ENCODE measurements around the gene JCAD. TPM values are rescaled to one million over a fixed set of nuclear protein-coding genes. Genes with fewer than 3 reads are reported as not detected.

The JCAD gene
- polyA plus RNA-seq, 4 donors = 0.22 to 5.0 (median 2.2) TPM

- no peak for DNase-seq
- Histone ChIP-seq H3K27ac (ENCODE audit: low read depth in 1 of 3, low read length in 2 of 3) (no peak overlapping the region), H3K4me3 (ENCODE audit: low read depth in 1 of 3, low read length in 3 of 3) (no peak overlapping the region), H3K27me3 (ENCODE audit: control insufficient read depth in 3 of 3, insufficient read depth in 3 of 3, low read length in 3 of 3) (peaks cover 0 to 4% (median 0%) of the 10 kb centered on the region in 3 donors), H3K36me3 (ENCODE audit: control insufficient read depth in 3 of 3, insufficient read depth in 2 of 3, low read depth in 1 of 3, low read length in 3 of 3) (no peaks in the 10 kb centered on the region), H3K9me3 (ENCODE audit: control insufficient read depth in 2 of 2, insufficient read depth in 1 of 2, low read depth in 1 of 2, low read length in 1 of 2) (no peaks in the 10 kb centered on the region), H3K4me1 (ENCODE audit: control insufficient read depth in 3 of 3, insufficient read depth in 2 of 3, low read depth in 1 of 3, low read length in 2 of 3) (no peaks in the 10 kb centered on the region)
- no peak for FAIRE-seq
- WGBS, 3 donors = 66 to 79% (median 75%) methylated on average over 6 of the region's 6 CpGs
Measured at GRCh38 chr10:30095631-30096422, 36.4 kb upstream of the JCAD start.

- Histone ChIP-seq H3K4me3 (ENCODE audit: low read depth in 1 of 3, low read length in 3 of 3) (no peak overlapping the region), H3K9me3 (ENCODE audit: control insufficient read depth in 2 of 2, insufficient read depth in 1 of 2, low read depth in 1 of 2, low read length in 1 of 2) (no peaks in the 10 kb centered on the region), H3K36me3 (ENCODE audit: control insufficient read depth in 3 of 3, insufficient read depth in 2 of 3, low read depth in 1 of 3, low read length in 3 of 3) (no peaks in the 10 kb centered on the region), H3K27me3 (ENCODE audit: control insufficient read depth in 3 of 3, insufficient read depth in 3 of 3, low read length in 3 of 3) (peaks cover 0 to 4% (median 0%) of the 10 kb centered on the region in 3 donors), H3K4me1 (ENCODE audit: control insufficient read depth in 3 of 3, insufficient read depth in 2 of 3, low read depth in 1 of 3, low read length in 2 of 3) (no peaks in the 10 kb centered on the region), H3K27ac (ENCODE audit: low read depth in 1 of 3, low read length in 2 of 3) (no peak overlapping the region)
- DNase-seq (no peak), FAIRE-seq (no peak)
- WGBS, 3 donors = 82 to 85% (median 83%) methylated on average over 5 of the region's 5 CpGs
Measured at GRCh38 chr10:30094601-30095000, 35.2 kb upstream of the JCAD start.

GRCh38 chr10:30093303-30093950 lies 34.0 kb upstream of the JCAD start:
- no peak for DNase-seq
- FAIRE-seq = no peak
- 73 to 84% (median 78%) methylated on average over 9 of the region's 9 CpGs for WGBS, 3 donors
- H3K36me3 ChIP-seq (ENCODE audit: control insufficient read depth in 3 of 3, insufficient read depth in 2 of 3, low read depth in 1 of 3, low read length in 3 of 3) = no peaks in the 10 kb centered on the region
- peaks cover 0 to 4% (median 0%) of the 10 kb centered on the region in 3 donors for H3K27me3 ChIP-seq (ENCODE audit: control insufficient read depth in 3 of 3, insufficient read depth in 3 of 3, low read length in 3 of 3)
- H3K4me3 ChIP-seq (ENCODE audit: low read depth in 1 of 3, low read length in 3 of 3) = no peak overlapping the region
- no peaks in the 10 kb centered on the region for H3K4me1 ChIP-seq (ENCODE audit: control insufficient read depth in 3 of 3, insufficient read depth in 2 of 3, low read depth in 1 of 3, low read length in 2 of 3)
- no peak overlapping the region for H3K27ac ChIP-seq (ENCODE audit: low read depth in 1 of 3, low read length in 2 of 3)
- H3K9me3 ChIP-seq (ENCODE audit: control insufficient read depth in 2 of 2, insufficient read depth in 1 of 2, low read depth in 1 of 2, low read length in 1 of 2) = no peaks in the 10 kb centered on the region

DNA sequence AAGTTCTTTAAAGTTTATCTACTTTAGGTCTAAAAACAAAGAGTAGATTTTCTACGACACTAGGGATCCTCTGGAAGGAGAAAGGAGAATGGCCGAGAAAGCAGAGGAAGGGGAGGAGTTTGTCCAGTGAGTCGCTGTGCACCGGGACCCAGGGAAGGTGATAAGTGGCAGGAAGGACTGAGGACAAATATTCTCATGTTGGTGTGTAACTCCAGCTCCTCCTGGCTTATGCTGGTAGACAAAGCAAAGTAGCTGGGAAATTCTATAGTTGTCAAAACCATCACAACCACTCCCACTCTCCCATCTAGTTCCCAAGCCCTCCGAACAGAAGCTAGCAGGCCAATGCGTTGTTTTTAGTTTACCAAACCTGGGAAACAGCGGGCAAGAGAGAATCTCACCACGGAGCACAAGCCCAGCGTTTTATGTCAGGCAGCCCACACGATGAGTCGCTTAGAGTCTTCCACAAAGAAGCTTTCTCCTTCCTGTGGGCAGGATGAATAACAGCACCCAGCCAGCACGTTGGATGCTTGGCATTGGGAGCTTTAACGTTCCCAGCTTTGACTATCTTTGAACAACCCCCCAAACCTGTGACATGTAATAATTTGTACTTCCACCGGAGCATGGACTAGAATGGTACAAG lies 32.9 kb upstream of the JCAD start:
- H3K9me3 ChIP-seq (ENCODE audit: control insufficient read depth in 2 of 2, insufficient read depth in 1 of 2, low read depth in 1 of 2, low read length in 1 of 2) = no peaks in the 10 kb centered on the region
- no peaks in the 10 kb centered on the region for H3K27me3 ChIP-seq (ENCODE audit: control insufficient read depth in 3 of 3, insufficient read depth in 3 of 3, low read length in 3 of 3)
- no peaks in the 10 kb centered on the region for H3K4me1 ChIP-seq (ENCODE audit: control insufficient read depth in 3 of 3, insufficient read depth in 2 of 3, low read depth in 1 of 3, low read length in 2 of 3)
- no peak overlapping the region for H3K27ac ChIP-seq (ENCODE audit: low read depth in 1 of 3, low read length in 2 of 3)
- DNase-seq = no peak
- 74 to 78% (median 78%) methylated on average over 14 of the region's 14 CpGs for WGBS, 3 donors
- no peaks in the 10 kb centered on the region for H3K36me3 ChIP-seq (ENCODE audit: control insufficient read depth in 3 of 3, insufficient read depth in 2 of 3, low read depth in 1 of 3, low read length in 3 of 3)
- no peak for FAIRE-seq
- no peak overlapping the region for H3K4me3 ChIP-seq (ENCODE audit: low read depth in 1 of 3, low read length in 3 of 3)

DNA sequence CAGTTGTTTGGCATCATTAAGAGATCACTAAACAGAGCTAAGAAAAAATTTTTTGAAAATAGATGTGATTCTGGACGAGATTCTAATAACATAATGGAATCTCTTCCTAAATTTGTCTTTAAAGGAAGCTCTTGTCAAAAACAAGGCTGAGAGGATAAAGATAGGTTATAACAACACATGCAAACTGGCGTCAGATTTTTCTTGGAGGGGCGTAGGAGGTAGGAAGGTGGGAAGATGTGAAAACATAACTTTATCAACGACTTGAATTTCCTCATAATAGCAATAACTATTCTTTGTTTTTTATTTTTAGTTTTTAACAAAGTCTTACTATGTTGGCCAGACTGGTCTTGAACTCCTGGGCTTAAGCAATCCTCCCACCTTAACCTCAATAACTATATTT lies 31.8 kb upstream of the JCAD start:
- FAIRE-seq (no peak), DNase-seq (no peak)
- no peak overlapping the region for H3K27ac ChIP-seq (ENCODE audit: low read depth in 1 of 3, low read length in 2 of 3)
- no peaks in the 10 kb centered on the region for H3K4me1 ChIP-seq (ENCODE audit: control insufficient read depth in 3 of 3, insufficient read depth in 2 of 3, low read depth in 1 of 3, low read length in 2 of 3)
- H3K27me3 ChIP-seq (ENCODE audit: control insufficient read depth in 3 of 3, insufficient read depth in 3 of 3, low read length in 3 of 3) = no peaks in the 10 kb centered on the region
- no peaks in the 10 kb centered on the region for H3K36me3 ChIP-seq (ENCODE audit: control insufficient read depth in 3 of 3, insufficient read depth in 2 of 3, low read depth in 1 of 3, low read length in 3 of 3)
- H3K9me3 ChIP-seq (ENCODE audit: control insufficient read depth in 2 of 2, insufficient read depth in 1 of 2, low read depth in 1 of 2, low read length in 1 of 2) = no peaks in the 10 kb centered on the region
- no peak overlapping the region for H3K4me3 ChIP-seq (ENCODE audit: low read depth in 1 of 3, low read length in 3 of 3)
- 76 to 85% (median 80%) methylated on average over 4 of the region's 4 CpGs for WGBS, 3 donors

DNA sequence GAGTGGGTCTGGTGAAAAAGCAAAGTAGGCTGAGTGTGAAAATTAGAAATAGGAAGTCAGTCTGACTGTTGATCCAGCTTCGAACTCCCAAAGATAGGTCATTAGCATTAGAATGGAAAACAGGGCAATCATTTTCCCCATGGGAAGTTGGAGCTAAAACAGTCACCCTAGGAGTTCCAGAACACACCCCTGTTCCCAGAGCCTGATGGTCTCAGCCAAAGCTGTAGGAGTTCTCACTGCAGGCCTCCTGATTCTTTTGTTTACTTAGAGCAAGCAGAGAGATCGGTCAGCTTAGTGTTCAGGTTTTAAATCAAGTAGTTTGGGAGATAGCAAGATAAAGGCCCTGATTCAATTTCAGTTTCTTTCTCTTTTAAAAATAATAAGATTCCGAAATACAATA lies 28.8 kb upstream of the JCAD start:
- Histone ChIP-seq H3K4me3 (ENCODE audit: low read depth in 1 of 3, low read length in 3 of 3) (no peak overlapping the region), H3K27me3 (ENCODE audit: control insufficient read depth in 3 of 3, insufficient read depth in 3 of 3, low read length in 3 of 3) (no peaks in the 10 kb centered on the region), H3K4me1 (ENCODE audit: control insufficient read depth in 3 of 3, insufficient read depth in 2 of 3, low read depth in 1 of 3, low read length in 2 of 3) (no peaks in the 10 kb centered on the region), H3K9me3 (ENCODE audit: control insufficient read depth in 2 of 2, insufficient read depth in 1 of 2, low read depth in 1 of 2, low read length in 1 of 2) (no peaks in the 10 kb centered on the region), H3K27ac (ENCODE audit: low read depth in 1 of 3, low read length in 2 of 3) (no peak overlapping the region), H3K36me3 (ENCODE audit: control insufficient read depth in 3 of 3, insufficient read depth in 2 of 3, low read depth in 1 of 3, low read length in 3 of 3) (no peaks in the 10 kb centered on the region)
- FAIRE-seq (no peak), DNase-seq (no peak)
- WGBS, 3 donors = 28 to 53% (median 33%) methylated on average over 3 of the region's 3 CpGs

DNA sequence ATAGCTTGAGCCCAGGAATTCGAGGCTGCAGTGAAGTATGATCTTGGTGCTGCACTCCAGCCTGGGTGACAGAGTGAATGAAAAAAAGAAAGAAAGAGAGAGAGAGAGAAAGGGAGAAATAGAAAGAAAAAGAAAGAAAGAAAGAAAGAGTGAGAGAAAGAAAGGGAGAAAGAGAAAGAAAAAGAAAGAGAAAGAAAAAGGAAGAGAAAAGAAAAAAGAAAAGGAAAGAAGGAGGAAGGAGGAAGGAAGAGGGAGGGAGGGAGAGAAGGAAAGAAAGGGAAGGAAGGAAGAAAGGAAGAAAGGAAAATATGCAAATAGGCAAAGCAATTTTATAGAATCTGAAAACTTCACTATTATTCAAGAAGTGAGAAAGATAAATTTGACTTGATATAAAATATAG lies 24.5 kb upstream of the JCAD start:
- DNase-seq = no peak
- no peaks in the 10 kb centered on the region for H3K27me3 ChIP-seq (ENCODE audit: control insufficient read depth in 3 of 3, insufficient read depth in 3 of 3, low read length in 3 of 3)
- no peak overlapping the region for H3K4me3 ChIP-seq (ENCODE audit: low read depth in 1 of 3, low read length in 3 of 3)
- FAIRE-seq = no peak
- no peaks in the 10 kb centered on the region for H3K36me3 ChIP-seq (ENCODE audit: control insufficient read depth in 3 of 3, insufficient read depth in 2 of 3, low read depth in 1 of 3, low read length in 3 of 3)
- no peaks in the 10 kb centered on the region for H3K9me3 ChIP-seq (ENCODE audit: control insufficient read depth in 2 of 2, insufficient read depth in 1 of 2, low read depth in 1 of 2, low read length in 1 of 2)
- no peak overlapping the region for H3K27ac ChIP-seq (ENCODE audit: low read depth in 1 of 3, low read length in 2 of 3)
- 63 to 75% (median 73%) methylated on average over 1 of the region's 1 CpG for WGBS, 3 donors
- H3K4me1 ChIP-seq (ENCODE audit: control insufficient read depth in 3 of 3, insufficient read depth in 2 of 3, low read depth in 1 of 3, low read length in 2 of 3) = no peaks in the 10 kb centered on the region

DNA sequence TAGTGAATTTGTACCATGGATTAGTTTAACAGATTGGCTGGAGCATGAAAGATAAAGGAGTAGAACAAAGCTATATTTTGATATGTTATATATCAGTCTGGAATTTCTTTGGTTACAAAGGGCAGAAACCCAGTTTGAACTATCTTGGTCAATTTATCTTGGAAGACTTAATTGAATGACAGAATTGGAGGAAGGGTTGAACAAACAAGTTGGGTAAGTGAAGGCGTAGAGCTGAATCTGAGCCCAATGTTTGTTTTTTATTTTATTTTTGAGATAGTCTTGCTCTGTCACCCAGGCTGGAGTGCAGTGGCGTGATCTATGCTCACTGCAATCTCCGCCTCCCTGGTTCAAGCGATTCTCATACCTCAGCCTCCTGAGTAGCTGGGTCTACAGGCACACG lies 21.8 kb upstream of the JCAD start:
- Histone ChIP-seq H3K4me1 (ENCODE audit: control insufficient read depth in 3 of 3, insufficient read depth in 2 of 3, low read depth in 1 of 3, low read length in 2 of 3) (no peaks in the 10 kb centered on the region), H3K4me3 (ENCODE audit: low read depth in 1 of 3, low read length in 3 of 3) (no peak overlapping the region), H3K27me3 (ENCODE audit: control insufficient read depth in 3 of 3, insufficient read depth in 3 of 3, low read length in 3 of 3) (peaks cover 0 to 2% (median 0%) of the 10 kb centered on the region in 3 donors), H3K27ac (ENCODE audit: low read depth in 1 of 3, low read length in 2 of 3) (no peak overlapping the region), H3K36me3 (ENCODE audit: control insufficient read depth in 3 of 3, insufficient read depth in 2 of 3, low read depth in 1 of 3, low read length in 3 of 3) (no peaks in the 10 kb centered on the region), H3K9me3 (ENCODE audit: control insufficient read depth in 2 of 2, insufficient read depth in 1 of 2, low read depth in 1 of 2, low read length in 1 of 2) (no peaks in the 10 kb centered on the region)
- DNase-seq (no peak), FAIRE-seq (no peak)
- 76 to 89% (median 87%) methylated on average over 5 of the region's 5 CpGs for WGBS, 3 donors

Measured in small intestine (tissue), 7 donors.